Myocyte (in vitro differentiated cells): Measurements from ENCODE around the gene KLF12. TPM values are rescaled to one million over a fixed set of nuclear protein-coding genes. Genes with fewer than 3 reads are reported as not detected.
A peak's percentile ranks its signal among the peaks of the same experiment; 100 is the strongest.

Source experiments
- DNase-seq: peaks from one replicate; pipeline ENCODE4 v3.0.0-alpha.2; 2012; ENCODE audit warnings: low read depth
- polyA plus RNA-seq: library from polyadenylated mRNA; unstranded; fragments of >200 nt; gene quantifications from one replicate; pipeline ENCODE4 v1.2.1, GENCODE V29; 2012; ENCODE audit warnings: missing spikeins
- total RNA-seq: library from RNA; depleted of rRNA; stranded (reverse); fragments of >200 nt; gene quantifications from 2 replicates; pipeline ENCODE4 v1.2.3, GENCODE V29; 2014

KLF12 gene
- total RNA-seq = 36.9 and 38.7 TPM in 2 replicates
- 7.9 TPM for polyA plus RNA-seq

- DNase-seq = peak; percentile 96
These were observed at the start of gene KLF12 for GRCh38 chr13:74134221-74134776. KLF12 (minus strand) TSS chr13:74134404.

- no peak for DNase-seq
These were observed 48.3 kb upstream of the KLF12 start for GRCh38 chr13:74182491-74182890.

DNA sequence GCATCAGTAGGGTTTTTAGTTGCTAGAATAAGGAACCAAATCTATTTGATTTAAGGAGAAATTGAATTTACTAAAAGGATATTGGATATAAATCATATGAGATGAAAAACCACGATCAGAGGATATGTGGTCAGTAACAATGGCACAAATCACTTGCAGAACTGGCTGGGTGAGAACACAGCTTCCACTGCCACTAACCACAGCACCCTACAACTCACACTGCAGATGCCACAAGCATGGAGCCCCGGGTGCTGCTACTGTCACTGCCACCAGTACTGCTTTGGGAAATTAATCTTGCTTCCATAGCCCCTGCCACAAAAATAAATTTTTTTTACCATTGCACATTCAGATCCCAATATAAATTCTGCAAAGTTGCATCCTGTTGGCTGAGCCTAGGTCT, 40.6 kb upstream of the KLF12 start:
- DNase-seq = no peak

- DNase-seq = no peak
These were observed 39.6 kb upstream of the KLF12 start for GRCh38 chr13:74173822-74174221.

DNA sequence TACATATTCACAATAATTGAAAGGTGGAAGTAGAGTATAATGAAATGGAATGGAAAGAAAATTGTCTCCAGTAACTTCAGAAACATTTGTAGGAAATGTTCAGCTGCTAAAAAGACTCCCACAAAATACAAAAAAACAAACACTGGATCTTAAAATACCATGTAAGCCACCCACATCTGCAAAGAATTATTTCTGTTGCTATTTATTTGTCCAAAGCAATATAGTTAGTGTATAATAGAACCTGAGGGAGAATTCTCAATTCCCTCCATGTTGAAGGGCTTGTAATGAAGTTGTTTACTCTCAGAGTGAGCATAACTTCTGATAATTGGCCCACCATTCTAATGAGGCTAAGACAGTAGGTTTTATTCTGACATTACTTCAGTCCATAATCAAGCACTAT, 37.4 kb upstream of the KLF12 start:
- no peak for DNase-seq

DNA sequence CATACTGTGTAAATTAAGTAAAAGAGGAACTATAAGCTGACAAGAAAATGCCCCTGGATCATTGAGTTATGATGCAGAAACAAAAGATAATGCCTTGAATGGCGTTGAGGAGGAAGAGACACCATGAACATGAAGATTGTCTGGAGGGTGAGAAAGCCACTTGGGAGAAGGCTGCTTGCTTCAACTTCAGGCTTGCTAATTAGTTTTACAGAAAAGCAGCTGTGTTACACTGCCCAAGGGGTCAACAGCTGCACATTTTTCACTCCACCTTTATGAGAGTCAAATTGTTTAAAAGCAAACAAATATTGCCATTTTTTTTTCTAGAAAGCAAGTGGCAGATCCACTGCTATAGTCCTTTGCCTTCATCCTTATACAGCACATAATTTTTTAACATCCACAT, 35.5 kb upstream of the KLF12 start:
- no peak for DNase-seq

- no peak for DNase-seq
These were observed 34.1 kb upstream of the KLF12 start for GRCh38 chr13:74168263-74168675.

DNA sequence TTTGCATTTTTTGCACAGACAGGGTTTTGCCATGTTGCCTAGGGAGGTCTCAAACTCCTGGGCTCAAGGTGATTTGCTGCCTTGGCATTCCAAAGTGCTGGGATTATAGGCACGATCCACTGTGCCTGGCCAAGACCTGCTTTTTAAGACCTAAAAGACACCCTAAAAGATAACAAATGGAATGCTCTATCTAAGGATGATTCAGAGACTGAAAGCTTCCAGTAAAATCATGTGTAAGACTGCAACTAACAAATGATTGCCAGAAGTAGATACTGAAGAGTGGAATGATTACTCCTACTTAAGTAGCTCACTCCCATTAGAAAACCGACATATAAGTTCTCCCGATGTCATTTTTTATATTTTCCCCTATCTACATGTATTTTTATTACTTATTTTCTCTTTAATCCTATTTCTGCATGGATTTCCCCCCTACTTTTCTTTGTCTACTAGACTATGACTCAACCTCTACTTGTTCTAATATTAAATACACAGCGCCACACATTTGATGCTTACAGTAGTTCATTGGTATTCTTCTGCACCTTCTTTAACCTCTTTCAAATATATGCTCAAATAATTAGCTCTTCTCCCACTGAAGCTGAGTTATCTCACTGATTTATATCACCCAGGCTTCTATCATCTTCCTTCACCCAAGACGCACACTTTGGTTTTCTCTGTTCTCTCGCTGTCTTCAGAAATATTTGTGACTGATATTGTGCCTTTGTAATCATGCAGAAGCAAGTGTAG, 32.2 kb upstream of the KLF12 start:
- no peak for DNase-seq

- no peak for DNase-seq
These were observed 28.6 kb upstream of the KLF12 start for GRCh38 chr13:74162782-74163181.

DNA sequence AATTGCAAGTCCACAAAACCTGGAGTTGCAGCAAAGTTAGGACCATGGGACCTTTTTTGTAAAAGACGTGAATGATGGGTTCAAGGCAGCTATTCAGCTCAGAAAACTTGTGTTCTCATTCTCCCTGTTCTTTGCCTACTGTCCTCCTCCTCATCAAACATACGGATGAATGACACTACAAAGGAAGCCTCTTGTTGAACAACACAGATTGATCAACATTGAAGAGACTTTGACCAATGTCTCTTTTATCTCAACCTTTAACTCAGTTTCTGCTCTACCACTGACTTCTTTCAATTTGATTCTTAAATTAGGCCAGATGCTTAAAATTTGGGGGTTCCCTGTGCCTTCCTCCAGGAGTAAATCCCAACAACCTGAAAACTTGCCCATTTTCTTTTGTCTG, 27.9 kb upstream of the KLF12 start:
- no peak for DNase-seq

DNA sequence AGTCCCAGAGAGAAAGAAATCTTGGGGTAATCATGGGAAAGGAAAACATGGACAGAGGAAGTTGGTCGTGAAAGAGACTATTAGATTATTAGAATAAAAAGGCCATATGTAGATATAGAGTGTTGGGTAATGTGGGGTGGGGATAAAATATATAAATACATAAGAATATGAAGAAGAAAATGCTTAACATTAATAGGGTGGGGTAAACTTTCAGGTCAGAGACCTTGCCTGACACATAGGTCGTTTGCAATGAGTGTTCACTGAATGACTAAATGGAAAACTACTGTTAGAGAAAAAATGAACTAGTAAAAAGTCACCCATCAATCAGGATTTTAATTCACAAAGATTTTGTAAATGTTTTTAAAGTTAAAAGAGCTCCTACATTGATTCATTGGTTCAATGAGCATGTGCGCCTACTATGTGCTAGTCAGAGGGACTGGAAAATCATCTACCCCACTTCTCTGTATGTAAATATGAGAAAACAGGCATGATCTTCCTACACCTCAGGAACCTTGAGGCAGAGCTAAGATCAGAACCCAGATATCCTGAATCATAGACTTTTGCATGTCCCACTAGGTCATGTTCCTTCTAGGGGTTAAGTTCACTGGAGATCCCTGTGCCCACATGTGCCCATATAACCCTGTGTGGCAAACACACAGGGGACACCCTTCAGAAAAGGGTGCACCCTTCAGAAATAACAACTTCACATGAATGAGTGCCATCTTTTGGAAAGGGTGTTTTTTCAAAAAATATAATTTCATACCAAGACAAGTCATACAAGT, 24.6 kb upstream of the KLF12 start:
- no peak for DNase-seq

- DNase-seq = no peak
These were observed 23.8 kb upstream of the KLF12 start for GRCh38 chr13:74158028-74158427.

DNA sequence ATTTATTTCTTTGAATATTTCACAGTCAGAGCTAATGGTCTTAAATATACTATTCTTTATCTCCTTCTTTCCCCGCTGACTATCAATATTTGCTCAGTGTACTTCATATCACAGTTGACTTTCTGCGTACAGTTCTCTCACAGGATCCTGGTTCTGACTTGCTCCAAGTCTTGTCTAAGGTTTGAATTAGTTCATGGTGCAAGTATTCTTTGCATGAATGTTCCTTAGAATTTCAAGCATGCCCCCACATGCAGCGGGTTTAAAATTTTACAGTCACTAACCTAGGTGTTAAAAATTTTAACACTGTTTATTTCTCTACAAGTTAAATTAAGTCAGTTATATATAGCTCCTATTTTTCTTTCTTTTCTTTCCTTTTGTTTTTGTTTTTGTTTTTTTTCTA, 20.8 kb upstream of the KLF12 start:
- no peak for DNase-seq

DNA sequence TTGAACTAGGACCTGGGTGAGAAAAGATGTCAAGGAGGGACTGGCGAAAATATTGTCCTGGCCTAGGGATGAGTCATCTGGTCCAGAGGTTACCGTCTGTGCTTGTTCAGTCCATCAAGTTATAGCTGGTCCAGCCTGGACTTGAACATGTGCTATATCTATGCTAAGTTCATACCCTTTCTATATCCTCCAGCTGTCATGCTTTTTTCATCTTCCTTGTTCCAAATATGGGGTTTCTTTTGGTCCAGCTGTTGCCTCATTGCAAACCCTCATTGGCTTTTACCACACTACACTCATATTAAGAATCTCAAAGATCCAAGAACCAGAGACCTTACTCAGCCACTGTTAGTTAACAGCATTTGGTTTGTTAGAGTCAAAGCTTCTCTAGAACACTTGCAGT, 19.1 kb upstream of the KLF12 start:
- peak; percentile 48 for DNase-seq

DNA sequence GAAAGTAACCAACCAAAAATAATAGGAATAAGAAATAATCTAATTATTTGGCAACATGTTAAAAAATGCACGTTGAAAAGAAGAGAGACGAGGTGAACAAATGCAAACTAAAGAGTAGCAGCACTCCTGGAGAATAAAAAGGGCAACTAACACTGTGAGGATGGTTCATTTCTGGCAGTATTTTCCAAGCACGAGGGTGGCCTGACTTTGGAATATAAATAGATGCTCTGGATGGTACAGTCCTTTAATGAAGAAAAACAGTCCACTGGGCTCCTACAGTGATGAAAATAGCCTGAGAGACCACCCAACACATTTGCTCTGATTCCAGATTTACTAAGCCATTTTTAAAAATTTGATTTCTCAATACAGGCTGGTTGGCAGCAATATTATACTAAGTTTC, 17.7 kb upstream of the KLF12 start:
- DNase-seq = no peak

- DNase-seq = no peak
These were observed 14.1 kb upstream of the KLF12 start for GRCh38 chr13:74148352-74148751.

DNA sequence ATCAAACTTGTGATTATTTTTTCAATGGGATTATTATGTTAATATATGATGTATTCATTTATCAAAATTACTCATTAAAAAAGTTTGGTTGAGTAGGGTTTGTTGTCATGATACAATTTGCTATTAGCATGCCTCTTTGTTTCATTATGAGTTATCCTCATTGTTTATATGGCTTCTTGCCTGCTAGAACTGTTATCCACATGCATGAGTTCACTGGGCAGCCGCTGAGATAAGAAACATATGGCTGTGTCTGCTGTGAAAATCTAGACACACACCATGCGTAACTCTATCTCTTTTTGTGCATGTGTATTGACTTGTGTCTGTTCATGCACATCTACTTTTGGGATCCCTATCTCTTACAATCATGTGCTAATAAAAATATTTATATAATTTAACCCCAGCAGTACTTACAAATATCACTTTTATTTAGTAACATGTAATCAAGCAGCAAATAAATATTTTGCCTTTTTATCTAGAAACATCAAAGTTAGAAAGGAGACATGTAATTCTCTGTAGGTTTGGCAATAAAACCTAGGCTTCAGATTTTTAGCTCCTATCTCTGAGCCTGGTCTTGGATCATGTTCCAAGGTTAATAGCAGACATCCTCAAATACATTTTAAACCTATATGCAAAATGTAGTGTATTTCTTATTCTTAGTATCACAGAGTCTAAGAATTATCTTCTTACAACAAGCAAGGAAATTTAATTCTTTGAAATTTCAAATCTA, 11.2 kb upstream of the KLF12 start:
- DNase-seq = no peak

DNA sequence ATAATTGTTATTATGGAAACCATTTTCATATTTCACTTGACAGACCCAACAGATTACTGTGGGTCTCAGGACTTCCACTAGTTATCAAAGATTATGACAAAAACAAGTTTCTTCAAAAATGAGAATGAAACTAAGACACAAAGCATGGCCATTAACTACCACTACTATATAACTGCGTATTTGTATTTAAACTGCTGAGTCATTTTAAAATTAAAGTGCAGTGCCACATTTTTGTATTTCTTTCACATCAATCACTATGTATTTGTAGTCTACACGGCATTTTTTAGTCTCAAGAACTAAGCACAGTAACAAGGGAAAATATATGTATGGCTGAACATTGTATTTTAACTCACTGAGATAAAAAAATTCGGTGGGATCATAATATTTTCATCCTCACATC, 10.1 kb upstream of the KLF12 start:
- no peak for DNase-seq

DNA sequence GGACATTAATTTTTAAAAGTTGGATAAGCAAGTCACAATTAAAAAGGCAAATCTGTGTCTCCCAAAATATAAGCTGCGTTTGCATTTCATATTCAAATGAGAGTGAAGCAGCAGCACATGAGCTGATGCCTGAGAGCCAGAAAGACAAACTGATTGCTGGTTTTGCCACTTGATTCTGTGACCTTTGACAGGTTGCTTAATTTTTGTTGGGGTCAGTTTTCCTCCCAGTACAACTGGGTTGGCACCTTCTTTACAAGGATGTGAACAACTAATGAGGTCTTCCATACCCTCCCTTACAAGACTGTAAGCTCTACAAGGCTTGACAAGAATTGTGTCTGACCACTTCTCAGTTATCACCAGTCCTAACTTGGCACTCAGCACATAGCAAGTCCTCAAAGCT, 8.1 kb upstream of the KLF12 start:
- no peak for DNase-seq

- no peak for DNase-seq
These were observed 4.0 kb upstream of the KLF12 start for GRCh38 chr13:74138241-74138640.

DNA sequence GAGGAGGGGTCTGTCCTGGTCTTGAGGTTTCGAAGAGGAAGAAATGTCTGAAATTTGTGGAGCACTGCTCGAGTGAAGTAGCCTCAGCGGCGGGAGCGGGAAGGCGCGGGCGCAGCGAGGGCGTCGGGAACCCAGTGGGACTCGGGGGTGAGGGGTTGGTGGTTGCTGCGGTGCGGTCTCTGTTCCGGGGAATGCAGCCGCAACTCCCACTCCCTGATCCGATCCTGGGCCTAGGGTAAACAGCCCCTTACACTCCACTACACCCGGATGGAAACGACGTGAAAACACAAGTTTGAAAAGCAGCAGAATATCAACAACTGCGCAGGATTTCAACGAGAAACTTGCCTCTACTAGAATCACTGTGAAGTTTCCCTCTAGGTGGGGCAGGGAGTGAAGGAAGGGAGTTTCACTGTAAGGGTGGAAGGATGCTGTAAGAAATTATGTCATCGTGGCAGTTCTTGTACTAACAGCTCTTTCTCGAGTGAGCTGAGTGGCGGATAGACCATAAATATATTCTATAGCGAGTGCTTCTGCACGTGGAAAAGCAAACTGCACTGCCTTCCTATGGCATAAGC, 2.0 kb upstream of the KLF12 start:
- peak; percentile 64 for DNase-seq
